Vagina (tissue), 2 donors: Measurements from ENCODE around the gene BET1. TPM values are rescaled to one million over a fixed set of nuclear protein-coding genes. Genes with fewer than 3 reads are reported as not detected.

ENCODE experiments used
- DNase-seq, 2 donors: peaks; one replicate each; pipeline ENCODE4 v3.0.0-alpha.2; 2017; ENCODE audit errors: extremely low spot score in 2 of 2
- H3K27ac ChIP-seq: fragments of 200-600 bp; sonication (generic); one replicate; pipeline ENCODE4 v1.5.1; 2019
- H3K27me3 ChIP-seq: fragments of 200-600 bp; sonication (generic); one replicate; pipeline ENCODE4 v1.5.1; 2019
- H3K36me3 ChIP-seq, 2 donors: fragments of 200-600 bp; sonication (generic); one replicate each; pipeline ENCODE4 v1.5.1; 2017 to 2019
- H3K4me1 ChIP-seq: fragments of 200-600 bp; sonication (generic); one replicate; pipeline ENCODE4 v1.5.1; 2019
- H3K4me3 ChIP-seq, 2 donors: fragments of 200-600 bp; sonication (generic); 1 replicate in 1 of 2; 2 replicates in 1 of 2; pipeline ENCODE4 v1.5.1; 2016 to 2019
- H3K9me3 ChIP-seq: fragments of 200-600 bp; sonication (generic); one replicate; pipeline ENCODE4 v1.5.1; 2019
- POLR2A ChIP-seq, 2 donors: fragments of 450-650 bp; IDR thresholded peaks; one replicate each; pipeline ENCODE4 v1.6.1; 2017; ENCODE audit warnings: antibody characterized with exemption in 2 of 2, mild to moderate bottlenecking in 2 of 2, moderate library complexity in 2 of 2
- POLR2AphosphoS5 ChIP-seq, 2 donors: sonication (generic); formaldehyde crosslinking; IDR thresholded peaks; one replicate each; pipeline ENCODE4 v1.9.0; 2017; ENCODE audit warnings: antibody characterized with exemption in 2 of 2, mild to moderate bottlenecking in 2 of 2, low read depth in 1 of 2; ENCODE audit not compliant: insufficient read depth in 1 of 2
- intact Hi-C: fragments of 100-400 bp; cut with DNase I; formaldehyde crosslinking; loops from one replicate; pipeline ENCODE4 v1.15.1; 2023
- total RNA-seq: library from RNA; depleted of rRNA; stranded (reverse); fragments of >200 nt; gene quantifications from one replicate; pipeline ENCODE4 v1.2.3, GENCODE V29; 2016
- TF ChIP-seq, protein P1 (sequence below), 3 experiments: fragments of 450-650 bp in 2 of 3; fragments of 200-600 bp in 1 of 3; sonication (generic) in 1 of 3; IDR thresholded peaks; one replicate each; pipeline ENCODE4 v1.5.1; 2017 to 2019; ENCODE audit warnings: antibody characterized with exemption in 3 of 3, mild to moderate bottlenecking in 2 of 3, moderate library complexity in 2 of 3

Gene BET1
- total RNA-seq, 1 donor from 2014 or later: 22.1 TPM

DNA sequence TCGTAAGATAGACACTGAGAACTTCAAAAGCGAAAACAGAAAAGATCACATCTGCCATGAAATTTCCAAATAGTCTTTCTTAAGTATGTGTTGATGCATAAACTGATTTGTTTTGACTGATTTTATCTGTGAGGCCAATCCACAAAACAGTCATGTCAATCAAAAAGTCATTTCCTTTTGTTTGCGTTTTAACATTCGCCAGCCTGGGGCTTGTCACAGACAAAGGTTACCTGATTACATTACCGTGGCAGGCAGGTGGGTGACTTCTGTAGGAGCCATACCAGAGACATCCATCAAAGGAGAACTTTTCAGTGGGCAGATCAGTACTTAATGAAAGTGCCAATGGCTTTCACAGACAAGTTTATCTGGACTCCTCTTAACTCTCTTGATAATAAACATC lies 45.5 kb upstream of the BET1 start:
- Histone ChIP-seq H3K4me1 (no peaks in the 10 kb centered on the region), H3K9me3 (no peaks in the 10 kb centered on the region), H3K36me3 (no peaks in the 10 kb centered on the region), H3K27ac (no peak overlapping the region), H3K4me3 (no peak overlapping the region), H3K27me3 (no peaks in the 10 kb centered on the region)
- no peak for DNase-seq
- intact Hi-C loops: no loop called here
- TF ChIP-seq POLR2AphosphoS5 (IDR thresholded peaks at IDR 0.05; ENCODE audit: insufficient read depth in 1 of 2, low read depth in 1 of 2): no peak

DNA sequence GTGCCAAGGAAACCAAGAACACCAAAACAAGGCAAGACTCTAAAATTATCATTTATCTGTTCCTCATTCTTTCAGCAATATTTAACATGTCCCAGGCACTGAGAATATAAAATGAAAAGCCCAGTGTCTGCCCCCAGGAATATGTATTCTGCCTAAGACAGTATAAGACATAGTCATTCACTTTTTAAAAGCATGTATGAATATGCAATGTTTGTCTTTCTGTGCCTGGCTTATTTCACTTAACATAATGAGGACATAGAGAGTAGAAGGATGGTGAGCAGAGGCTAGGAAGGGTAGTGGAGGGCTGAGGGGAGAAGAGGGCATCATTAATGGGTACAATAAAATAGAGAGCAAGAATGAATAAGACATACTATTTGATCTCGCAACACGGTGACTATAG lies 44.6 kb upstream of the BET1 start:
- H3K27ac ChIP-seq: no peak overlapping the region
- H3K4me3 ChIP-seq: no peak overlapping the region
- DNase-seq: no peak
- H3K36me3 ChIP-seq: no peaks in the 10 kb centered on the region
- intact Hi-C loops: no loop called here
- no peaks in the 10 kb centered on the region for H3K4me1 ChIP-seq
- no peaks in the 10 kb centered on the region for H3K9me3 ChIP-seq
- TF ChIP-seq, protein P1, sequence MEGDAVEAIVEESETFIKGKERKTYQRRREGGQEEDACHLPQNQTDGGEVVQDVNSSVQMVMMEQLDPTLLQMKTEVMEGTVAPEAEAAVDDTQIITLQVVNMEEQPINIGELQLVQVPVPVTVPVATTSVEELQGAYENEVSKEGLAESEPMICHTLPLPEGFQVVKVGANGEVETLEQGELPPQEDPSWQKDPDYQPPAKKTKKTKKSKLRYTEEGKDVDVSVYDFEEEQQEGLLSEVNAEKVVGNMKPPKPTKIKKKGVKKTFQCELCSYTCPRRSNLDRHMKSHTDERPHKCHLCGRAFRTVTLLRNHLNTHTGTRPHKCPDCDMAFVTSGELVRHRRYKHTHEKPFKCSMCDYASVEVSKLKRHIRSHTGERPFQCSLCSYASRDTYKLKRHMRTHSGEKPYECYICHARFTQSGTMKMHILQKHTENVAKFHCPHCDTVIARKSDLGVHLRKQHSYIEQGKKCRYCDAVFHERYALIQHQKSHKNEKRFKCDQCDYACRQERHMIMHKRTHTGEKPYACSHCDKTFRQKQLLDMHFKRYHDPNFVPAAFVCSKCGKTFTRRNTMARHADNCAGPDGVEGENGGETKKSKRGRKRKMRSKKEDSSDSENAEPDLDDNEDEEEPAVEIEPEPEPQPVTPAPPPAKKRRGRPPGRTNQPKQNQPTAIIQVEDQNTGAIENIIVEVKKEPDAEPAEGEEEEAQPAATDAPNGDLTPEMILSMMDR (IDR thresholded peaks at IDR 0.05): no peak
- TF ChIP-seq POLR2AphosphoS5 (IDR thresholded peaks at IDR 0.05; ENCODE audit: insufficient read depth in 1 of 2, low read depth in 1 of 2): no peak
- TF ChIP-seq POLR2A (IDR thresholded peaks at IDR 0.05): no peak
- H3K27me3 ChIP-seq: no peaks in the 10 kb centered on the region

DNA sequence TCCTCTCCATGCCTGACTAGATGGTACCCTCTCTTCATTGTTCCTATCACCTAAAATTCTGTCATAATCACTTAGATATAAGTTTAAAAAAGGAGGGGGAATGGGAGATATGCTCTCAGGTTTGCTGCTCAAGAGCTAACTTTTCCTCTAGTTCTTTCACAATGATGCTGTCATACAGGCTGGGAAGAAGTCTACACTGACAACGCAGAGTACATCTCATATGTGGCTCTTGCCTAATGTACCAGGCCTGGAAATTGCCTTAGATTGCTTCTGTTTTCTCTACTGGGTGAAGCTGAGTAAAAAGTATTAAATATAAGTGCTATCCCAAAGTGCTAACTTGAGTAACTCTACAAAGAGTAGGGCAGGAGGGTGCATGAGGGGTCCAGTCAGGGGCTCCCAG lies 43.8 kb upstream of the BET1 start:
- DNase-seq: no peak
- Histone ChIP-seq H3K27ac (no peak overlapping the region), H3K36me3 (no peaks in the 10 kb centered on the region), H3K9me3 (no peaks in the 10 kb centered on the region), H3K27me3 (no peaks in the 10 kb centered on the region), H3K4me3 (no peak overlapping the region), H3K4me1 (no peaks in the 10 kb centered on the region)
- intact Hi-C loops: no loop called here
- TF ChIP-seq POLR2AphosphoS5 (IDR thresholded peaks at IDR 0.05; ENCODE audit: insufficient read depth in 1 of 2, low read depth in 1 of 2) (no peak), POLR2A (IDR thresholded peaks at IDR 0.05) (no peak)
- TF ChIP-seq, protein P1 (IDR thresholded peaks at IDR 0.05): no peak

DNA sequence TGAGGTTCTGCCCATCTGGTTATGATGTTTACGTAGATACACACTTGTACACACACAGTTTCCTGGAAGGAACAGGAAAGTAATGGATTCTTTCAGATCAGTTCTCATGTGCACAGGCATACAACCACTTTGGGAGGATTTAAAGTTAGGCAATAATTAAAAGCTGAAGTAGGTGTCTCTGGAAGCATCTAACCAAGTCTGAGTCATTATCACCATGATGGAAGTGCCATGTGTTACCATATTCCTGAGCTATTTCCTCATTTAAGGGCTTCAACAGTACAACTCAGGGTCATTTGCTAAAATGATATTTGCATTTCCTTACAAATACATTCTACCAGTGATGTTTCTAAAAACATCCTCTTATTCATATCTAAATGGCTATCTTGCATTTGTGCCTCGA lies 41.4 kb upstream of the BET1 start:
- intact Hi-C loops: no loop called here
- TF ChIP-seq, protein P1 (IDR thresholded peaks at IDR 0.05): no peak
- TF ChIP-seq POLR2AphosphoS5 (IDR thresholded peaks at IDR 0.05; ENCODE audit: insufficient read depth in 1 of 2, low read depth in 1 of 2): no peak
- TF ChIP-seq POLR2A (IDR thresholded peaks at IDR 0.05): no peak

DNA sequence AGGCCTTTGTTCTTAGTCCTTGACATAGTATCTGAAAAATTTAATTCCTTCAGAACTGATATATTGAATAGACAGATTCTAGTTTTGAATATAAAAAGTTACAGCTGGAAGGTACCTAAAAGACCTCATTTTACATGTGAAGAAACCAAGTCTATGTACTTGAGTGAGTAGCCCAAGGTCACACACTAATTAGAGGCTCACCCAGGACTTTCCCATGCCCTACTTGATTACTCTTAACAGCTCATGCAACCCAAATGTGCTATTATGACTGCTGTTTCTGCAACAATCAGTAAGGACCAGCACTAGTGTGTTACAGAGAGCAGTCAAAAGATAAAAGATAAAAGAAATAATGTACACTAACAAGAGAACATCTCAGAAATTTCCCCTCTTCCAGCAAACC lies 40.7 kb upstream of the BET1 start:
- Histone ChIP-seq H3K9me3 (no peaks in the 10 kb centered on the region), H3K27ac (no peak overlapping the region), H3K4me3 (no peak overlapping the region), H3K4me1 (no peaks in the 10 kb centered on the region), H3K36me3 (no peaks in the 10 kb centered on the region), H3K27me3 (no peaks in the 10 kb centered on the region)
- DNase-seq: no peak
- intact Hi-C loops: no loop called here
- TF ChIP-seq POLR2AphosphoS5 (IDR thresholded peaks at IDR 0.05; ENCODE audit: insufficient read depth in 1 of 2, low read depth in 1 of 2) (no peak), POLR2A (IDR thresholded peaks at IDR 0.05) (no peak)
- TF ChIP-seq, protein P1 (IDR thresholded peaks at IDR 0.05): no peak

More for the DNA sequence above, 41.4 kb upstream of the BET1 start:
- H3K4me1 ChIP-seq: no peaks in the 10 kb centered on the region
- DNase-seq: no peak
- H3K9me3 ChIP-seq: no peaks in the 10 kb centered on the region
- H3K27ac ChIP-seq: no peak overlapping the region
- H3K36me3 ChIP-seq: no peaks in the 10 kb centered on the region
- H3K27me3 ChIP-seq: no peaks in the 10 kb centered on the region
- no peak overlapping the region for H3K4me3 ChIP-seq

DNA sequence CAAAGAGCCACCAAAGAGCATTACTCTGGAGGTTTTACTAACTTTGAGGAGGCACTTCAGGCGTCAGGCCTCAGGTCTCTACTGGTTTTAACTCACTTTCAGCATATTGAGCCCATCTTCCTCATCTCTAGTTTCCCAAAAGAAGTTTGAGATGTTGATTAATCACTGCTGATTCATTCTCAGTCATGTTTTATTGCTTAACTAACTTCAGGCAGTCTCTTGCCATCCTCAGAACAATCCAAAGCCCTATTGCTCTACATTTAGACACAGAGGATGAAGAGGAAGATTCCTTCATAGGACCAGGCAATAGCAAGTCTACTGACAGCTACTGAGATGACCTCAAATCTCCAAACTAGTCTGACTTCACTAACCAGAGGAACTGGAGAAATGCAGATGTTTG lies 39.1 kb upstream of the BET1 start:
- no peak for DNase-seq
- H3K4me3 ChIP-seq: no peak overlapping the region
- intact Hi-C loops: no loop called here

More for the DNA sequence above, 39.1 kb upstream of the BET1 start:
- no peaks in the 10 kb centered on the region for H3K4me1 ChIP-seq
- TF ChIP-seq POLR2AphosphoS5 (IDR thresholded peaks at IDR 0.05; ENCODE audit: insufficient read depth in 1 of 2, low read depth in 1 of 2): no peak
- TF ChIP-seq, protein P1 (IDR thresholded peaks at IDR 0.05): no peak
- H3K9me3 ChIP-seq: no peaks in the 10 kb centered on the region
- no peaks in the 10 kb centered on the region for H3K27me3 ChIP-seq
- H3K36me3 ChIP-seq: no peaks in the 10 kb centered on the region
- H3K27ac ChIP-seq: no peak overlapping the region
